NCI-H1436 (cell line): ENCODE results near the gene NDUFS8.

Source experiments
- DNase-seq: peaks from one replicate; lab custom pipeline; 2025; lab: John Stamatoyannopoulos, UW

Gene NDUFS8

GRCh38 chr11:68080860-68081259, 50.4 kb downstream of the NDUFS8 start:
- no peak for DNase-seq

GRCh38 chr11:68081691-68082090, 51.2 kb downstream of the NDUFS8 start:
- DNase-seq = no peak

GRCh38 chr11:68082481-68082880, 52.0 kb downstream of the NDUFS8 start:
- DNase-seq = no peak

- no peak for DNase-seq
Observed at GRCh38 chr11:68083517-68083916, 53.0 kb downstream of the NDUFS8 start.
